Measurements from ENCODE around the gene GPR61.

The GPR61 gene

GRCh38 chr1:109539676-109540075 is at the start of gene GPR61:
GPR61 (plus strand) TSS chr1:109539872; CDS start chr1:109543023, 3,151 bp downstream.
- FAIRE-seq: no peak
- DNase-seq (ENCODE audit: extremely low spot score, insufficient read length, low read depth): no peak

DNA sequence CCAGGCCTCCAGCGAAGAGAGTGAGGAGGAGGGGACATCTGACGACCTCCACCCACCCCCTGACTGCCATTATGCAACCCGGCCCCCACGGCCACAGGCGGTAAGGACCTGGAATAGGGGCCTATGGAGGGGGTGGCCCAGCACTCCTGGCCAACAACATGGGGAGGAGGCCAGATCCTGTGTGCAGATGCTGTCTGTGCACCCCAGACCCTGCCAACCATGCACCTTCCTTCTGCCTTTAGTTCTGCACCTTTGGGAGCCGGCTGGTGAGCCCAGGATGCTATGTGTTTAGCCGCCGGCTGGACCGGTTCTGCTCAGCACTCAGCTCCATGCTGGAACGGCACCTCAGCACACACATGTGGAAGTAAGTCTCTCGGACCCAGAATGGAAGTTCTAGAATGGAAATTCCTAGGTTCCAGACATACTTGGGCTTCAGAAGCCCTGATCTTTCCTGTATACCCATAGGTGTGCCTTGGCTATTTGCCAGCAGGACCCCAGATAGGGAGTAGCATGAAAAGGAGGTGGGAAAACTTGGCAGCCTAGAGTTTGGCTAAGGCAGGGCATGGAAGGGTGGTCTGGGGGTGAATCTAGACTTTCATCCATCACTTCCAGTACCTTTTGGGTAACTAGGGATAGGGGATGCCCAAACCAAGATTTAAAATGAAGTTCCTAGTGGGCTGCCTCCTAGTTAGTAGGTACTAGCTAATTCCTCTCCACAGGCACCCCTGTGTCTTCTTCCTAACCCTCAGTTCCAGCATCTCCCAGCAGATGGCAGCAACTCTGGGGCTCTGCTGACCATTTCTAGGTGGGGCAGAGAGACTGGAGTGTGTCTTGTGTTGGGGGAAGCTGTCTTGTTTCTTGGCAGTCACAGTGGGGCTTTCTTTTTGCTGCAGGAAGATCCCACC is 49.4 kb upstream of the GPR61 start:
- DNase-seq (ENCODE audit: extremely low spot score, insufficient read length, low read depth) (peak; percentile 39), FAIRE-seq (peak; percentile 53)

GRCh38 chr1:109490934-109491302 is 48.8 kb upstream of the GPR61 start:
- no peak for DNase-seq (ENCODE audit: extremely low spot score, insufficient read length, low read depth)

DNA sequence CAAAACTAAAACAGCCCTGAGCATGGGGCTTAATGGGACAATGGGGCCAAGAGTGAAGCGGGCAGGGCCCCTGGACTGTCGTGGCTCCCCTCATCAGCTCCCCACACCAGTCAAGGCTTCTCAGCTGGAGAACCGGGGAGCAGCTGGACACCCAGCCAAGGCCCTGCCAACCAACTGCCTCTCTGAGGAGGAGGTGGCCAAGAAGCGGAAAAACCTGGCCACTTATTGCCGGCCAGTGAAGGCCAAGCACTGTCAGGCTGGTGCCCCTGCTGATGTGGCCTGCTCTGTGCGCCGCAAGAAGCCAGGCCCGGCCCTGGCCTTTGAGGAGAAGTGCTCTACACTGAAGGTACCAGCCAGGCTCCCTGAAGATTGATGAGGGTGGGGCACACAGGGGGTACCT is 48.3 kb upstream of the GPR61 start:
- no peak for FAIRE-seq
- no peak for DNase-seq (ENCODE audit: extremely low spot score, insufficient read length, low read depth)

More at GRCh38 chr1:109490934-109491302, 48.8 kb upstream of the GPR61 start:
- no peak for FAIRE-seq

DNA sequence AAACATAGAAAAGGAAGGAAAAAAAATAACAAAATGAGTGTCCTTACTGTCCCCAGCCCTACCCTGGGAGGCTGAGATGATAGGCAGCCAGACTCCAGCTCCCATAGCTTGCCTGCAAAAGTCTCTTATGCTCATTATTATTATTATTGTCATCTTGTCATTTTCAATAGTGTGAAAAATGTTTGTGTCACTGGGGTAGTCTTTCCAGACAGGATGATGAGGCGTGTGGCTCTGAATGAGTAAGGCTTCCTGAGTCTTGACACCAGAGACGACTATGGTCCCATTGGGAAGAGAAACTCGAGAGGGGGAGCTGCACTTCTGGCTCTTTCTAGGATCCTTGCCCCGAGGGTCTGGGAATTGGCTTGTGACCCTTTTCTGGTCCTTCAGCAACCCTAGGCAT is 46.9 kb upstream of the GPR61 start:
- DNase-seq (ENCODE audit: extremely low spot score, insufficient read length, low read depth) (no peak), FAIRE-seq (no peak)

- DNase-seq (ENCODE audit: extremely low spot score, insufficient read length, low read depth): no peak
- no peak for FAIRE-seq
These were observed 46.4 kb upstream of the GPR61 start for GRCh38 chr1:109493227-109493626.

- peak; percentile 88 for DNase-seq (ENCODE audit: extremely low spot score, insufficient read length, low read depth)
- peak; percentile 87 for FAIRE-seq
These were observed 45.7 kb upstream of the GPR61 start, which contains the start of gene CYB561D1 for GRCh38 chr1:109493805-109494539. CYB561D1 (plus strand) TSS chr1:109494094; CDS start chr1:109494140, 46 bp downstream.

DNA sequence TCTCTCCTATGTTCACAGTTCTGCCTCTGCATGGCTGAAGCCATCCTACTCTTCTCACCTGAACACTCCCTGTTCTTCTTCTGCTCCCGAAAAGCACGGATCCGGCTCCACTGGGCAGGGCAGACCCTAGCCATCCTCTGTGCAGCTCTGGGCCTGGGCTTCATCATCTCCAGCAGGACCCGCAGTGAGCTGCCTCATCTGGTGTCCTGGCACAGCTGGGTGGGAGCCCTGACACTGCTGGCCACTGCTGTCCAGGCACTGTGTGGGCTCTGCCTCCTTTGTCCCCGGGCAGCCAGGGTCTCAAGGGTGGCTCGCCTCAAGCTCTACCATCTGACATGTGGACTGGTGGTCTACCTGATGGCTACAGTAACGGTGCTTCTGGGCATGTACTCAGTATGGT is 43.9 kb upstream of the GPR61 start:
- FAIRE-seq (no peak), DNase-seq (ENCODE audit: extremely low spot score, insufficient read length, low read depth) (no peak)

DNA sequence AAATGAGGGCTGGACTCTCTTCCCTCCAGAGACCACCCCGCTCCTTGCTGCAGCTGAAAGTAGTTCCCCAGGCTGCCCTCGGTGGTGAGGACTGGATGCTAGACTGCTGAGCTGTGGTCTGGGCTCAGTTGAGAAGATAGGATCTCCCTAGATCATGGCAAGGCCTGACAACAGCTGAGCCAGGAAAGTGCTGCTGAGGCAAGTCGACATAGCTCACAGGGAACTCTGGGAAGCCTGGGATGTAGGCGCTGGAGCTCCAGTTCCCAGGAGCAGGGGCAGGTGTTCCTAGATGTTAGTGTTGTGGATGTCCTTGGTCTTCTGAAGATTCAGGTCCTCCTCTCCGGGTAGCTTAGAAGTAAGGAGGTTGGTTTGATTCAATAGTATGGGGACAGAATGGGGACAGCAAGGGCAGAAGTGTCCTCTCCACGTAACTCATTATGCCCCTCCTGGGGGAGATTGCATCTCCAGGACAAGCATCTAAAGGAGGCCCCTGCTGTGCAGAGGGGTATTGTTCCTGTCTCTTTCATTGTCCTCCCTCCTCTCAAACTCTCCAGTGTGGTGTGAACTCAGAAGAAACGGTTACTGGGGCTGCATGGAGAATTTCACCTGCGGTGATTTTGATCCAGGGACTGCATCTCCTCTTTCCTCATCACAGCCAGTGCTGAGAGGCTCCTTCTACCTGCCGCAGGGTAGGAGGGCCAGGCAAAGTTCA is 42.1 kb upstream of the GPR61 start:
- no peak for FAIRE-seq

GRCh38 chr1:109498161-109498801 is 41.4 kb upstream of the GPR61 start:
- FAIRE-seq (no peak), DNase-seq (ENCODE audit: extremely low spot score, insufficient read length, low read depth) (no peak)

More for the DNA sequence above, 42.1 kb upstream of the GPR61 start:
- no peak for DNase-seq (ENCODE audit: extremely low spot score, insufficient read length, low read depth)

GRCh38 chr1:109499081-109499480 is 40.6 kb upstream of the GPR61 start:
- DNase-seq (ENCODE audit: extremely low spot score, insufficient read length, low read depth) (no peak), FAIRE-seq (no peak)

DNA sequence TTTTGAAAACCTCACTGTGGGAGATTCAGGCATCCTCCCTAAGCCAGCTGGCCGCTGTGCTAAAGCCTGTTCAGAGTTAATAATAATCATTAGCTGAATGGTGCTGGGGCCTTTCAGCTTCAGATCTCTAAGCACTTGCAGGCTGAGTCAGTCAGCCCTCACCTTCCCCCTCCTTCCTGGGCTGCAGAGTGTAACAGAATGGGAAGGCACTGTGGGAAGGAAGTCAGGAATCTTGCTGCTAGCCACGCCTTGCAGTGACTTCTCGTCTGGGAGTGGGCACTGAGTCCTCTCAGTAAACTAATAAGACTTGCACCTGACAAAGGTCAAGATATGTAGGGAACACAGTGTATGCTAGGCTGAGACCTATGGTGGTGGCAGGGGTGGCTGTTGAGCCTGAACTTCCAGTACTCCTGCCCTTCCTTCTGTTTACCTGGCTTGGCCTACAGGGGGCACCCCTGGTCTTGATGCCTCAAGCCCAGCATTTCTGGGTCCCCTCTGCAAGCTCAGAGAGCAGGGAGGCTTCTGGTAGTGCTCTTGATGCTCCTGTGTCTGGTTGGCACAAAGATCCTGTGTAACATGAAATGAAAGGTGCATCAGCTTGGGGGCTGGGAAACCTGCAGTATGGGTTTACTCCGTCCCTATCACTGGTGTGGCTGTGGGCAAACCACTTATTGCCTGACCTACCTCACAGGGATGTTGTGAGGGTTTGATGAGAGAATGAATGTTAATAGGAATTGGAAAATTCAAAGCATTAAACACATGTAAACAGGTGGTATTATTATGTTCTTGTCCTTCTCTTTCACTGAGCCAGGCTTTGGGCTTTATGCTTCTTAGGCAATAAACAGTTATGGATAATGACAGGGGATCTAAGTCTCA is 39.8 kb upstream of the GPR61 start:
- no peak for FAIRE-seq

GRCh38 chr1:109500941-109501381 is 38.7 kb upstream of the GPR61 start:
- FAIRE-seq (no peak), DNase-seq (ENCODE audit: extremely low spot score, insufficient read length, low read depth) (no peak)

More for the DNA sequence above, 39.8 kb upstream of the GPR61 start:
- no peak for DNase-seq (ENCODE audit: extremely low spot score, insufficient read length, low read depth)

GRCh38 chr1:109501644-109502363 is 37.9 kb upstream of the GPR61 start:
- FAIRE-seq: no peak
- DNase-seq (ENCODE audit: extremely low spot score, insufficient read length, low read depth): no peak

DNA sequence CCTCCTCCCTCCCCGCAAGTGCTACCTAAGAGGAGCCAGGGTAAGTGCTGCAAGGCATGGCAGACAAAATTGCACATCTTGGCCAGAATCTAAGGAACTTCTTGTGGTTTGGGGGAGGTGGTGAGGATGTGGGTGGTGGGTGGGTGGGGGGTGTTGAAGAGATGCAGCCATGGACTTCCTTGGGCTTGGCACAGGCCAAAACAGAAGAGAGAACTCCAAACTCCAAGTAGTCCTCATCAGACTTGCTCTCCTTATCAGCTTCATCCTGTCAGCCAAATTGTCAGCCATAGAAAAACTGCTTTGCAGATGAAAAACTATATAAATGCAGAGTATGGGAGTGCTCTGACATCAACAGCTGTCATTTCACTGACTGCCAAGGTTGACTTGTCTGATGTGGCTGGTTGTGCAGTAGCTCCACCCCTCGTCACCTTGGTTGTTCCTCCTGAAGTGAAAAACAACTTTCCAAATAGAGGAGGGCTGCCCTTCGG is 37.3 kb upstream of the GPR61 start:
- DNase-seq (ENCODE audit: extremely low spot score, insufficient read length, low read depth) (no peak), FAIRE-seq (no peak)

GRCh38 chr1:109503935-109504334 is 35.7 kb upstream of the GPR61 start:
- no peak for FAIRE-seq
- DNase-seq (ENCODE audit: extremely low spot score, insufficient read length, low read depth): no peak

DNA sequence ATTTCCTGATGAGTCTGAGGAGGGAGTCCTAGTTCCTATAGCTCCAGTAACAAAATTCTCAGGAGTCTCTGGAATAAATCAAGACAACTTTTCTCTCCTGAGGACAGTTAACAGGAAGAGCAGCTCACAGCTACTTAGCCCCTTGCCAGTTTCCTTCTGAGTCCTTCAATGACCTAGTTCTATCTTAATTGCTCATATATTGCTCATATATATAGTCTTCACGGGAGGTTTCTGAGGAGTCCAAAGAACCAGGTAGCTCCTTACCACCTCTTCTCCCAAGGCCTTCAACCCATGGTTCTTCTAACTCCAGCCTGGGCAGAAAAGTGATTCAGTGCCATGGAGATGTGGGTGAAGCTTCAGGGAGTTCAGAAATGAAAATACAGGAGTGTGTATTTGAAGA is 34.7 kb upstream of the GPR61 start:
- no peak for FAIRE-seq

More for the DNA sequence above, 34.7 kb upstream of the GPR61 start:
- no peak for DNase-seq (ENCODE audit: extremely low spot score, insufficient read length, low read depth)
